NCI-H82 (cell line): ENCODE results near the gene QKI.
A peak's percentile ranks its signal among the peaks of the same experiment; 100 is the strongest.

Experiments
- DNase-seq: peaks from one replicate; lab custom pipeline; 2025; lab: John Stamatoyannopoulos, UW

Gene QKI

GRCh38 chr6:163620101-163620500 lies 205.6 kb downstream of the QKI start:
- no peak for DNase-seq

- DNase-seq, result peak; percentile 10
Measured at GRCh38 chr6:163620670-163621330, 206.3 kb downstream of the QKI start.

GRCh38 chr6:163625265-163625664 lies 210.7 kb downstream of the QKI start:
- no peak for DNase-seq

GRCh38 chr6:163626073-163626867 lies 211.8 kb downstream of the QKI start:
- no peak for DNase-seq

- DNase-seq, result no peak
Measured at GRCh38 chr6:163627274-163628062, 212.9 kb downstream of the QKI start.
